ENCODE results near the gene ARHGAP6. TPM values are rescaled to one million over a fixed set of nuclear protein-coding genes. Genes with fewer than 3 reads are reported as not detected.

Gene ARHGAP6
- polyA plus RNA-seq, 3 donors: 0.31 to 1.1 (median 0.40) TPM

DNA sequence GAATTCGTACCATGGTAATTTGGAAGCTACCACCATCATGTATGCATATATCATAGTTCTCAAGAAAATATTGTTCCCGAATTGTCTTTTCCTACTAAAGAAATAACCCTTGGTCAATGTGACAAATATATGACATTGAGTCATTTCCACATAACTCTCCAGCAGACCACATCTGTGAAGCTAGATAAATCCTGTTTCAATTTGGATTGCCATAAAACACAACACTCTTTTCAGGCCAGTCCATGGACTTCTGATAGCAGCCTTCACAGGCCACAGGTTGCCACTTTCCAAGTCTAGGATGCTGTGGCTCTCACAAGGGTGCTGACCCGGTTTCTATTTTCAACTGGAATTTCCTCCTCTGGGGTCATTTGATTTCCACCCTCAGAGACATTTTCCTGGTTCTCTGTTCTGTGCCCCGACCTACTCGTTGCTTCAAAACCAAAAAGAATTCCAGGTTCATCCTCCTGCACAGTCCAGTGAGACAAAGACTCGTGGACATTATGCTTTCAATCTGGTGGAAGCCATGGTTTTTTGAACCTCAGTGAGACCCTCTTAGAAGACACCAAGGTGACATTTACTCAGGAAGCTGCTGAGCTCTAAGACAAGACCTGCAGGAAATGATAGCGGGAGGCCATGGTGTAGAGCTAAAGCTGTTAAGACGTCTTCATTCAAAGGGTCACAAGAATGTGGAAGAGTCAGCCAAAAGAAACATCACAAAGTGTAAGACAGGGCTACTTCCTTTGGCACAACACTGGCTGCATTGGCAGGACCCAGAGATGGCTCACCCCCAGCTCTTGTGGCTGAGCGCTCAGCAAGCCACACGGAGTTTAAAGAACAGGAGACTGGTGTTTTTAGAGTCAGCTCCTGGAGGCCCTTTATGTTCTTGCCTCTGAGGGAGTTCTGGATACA, 252.8 kb downstream of the ARHGAP6 start:
- H3K27ac Mint-ChIP-seq: no peak overlapping the region
- Histone ChIP-seq H3K9ac (ENCODE audit: insufficient read depth, low read length, poor library complexity, severe bottlenecking) (no peak overlapping the region), H2AFZ (ENCODE audit: insufficient read depth, low read depth, low read length, poor library complexity, severe bottlenecking) (no peak overlapping the region), H3K4me3 (replicated peaks in 1 of 3; ENCODE audit: low read depth in 2 of 3, low read length in 3 of 3) (no peak overlapping the region), H4K20me1 (ENCODE audit: insufficient read depth, low read length) (no peaks in the 10 kb centered on the region), H3K9me3 (replicated peaks in 1 of 2; ENCODE audit: control insufficient read depth in 1 of 2, insufficient read depth in 1 of 2, low read length in 2 of 2) (no peaks in the 10 kb centered on the region), H3K79me2 (ENCODE audit: insufficient read depth, low read length) (no peaks in the 10 kb centered on the region), H3K36me3 (replicated peaks in 1 of 2; ENCODE audit: control insufficient read depth in 1 of 2, insufficient read depth in 2 of 2, low read length in 2 of 2) (no peaks in the 10 kb centered on the region), H3K27ac (ENCODE audit: low read depth in 1 of 2, low read length in 2 of 2) (no peak overlapping the region), H3K4me1 (ENCODE audit: control insufficient read depth in 1 of 2, insufficient read depth in 2 of 2, low read length in 2 of 2) (no peaks in the 10 kb centered on the region), H3K27me3 (ENCODE audit: control insufficient read depth in 2 of 2, insufficient read depth in 2 of 2, low read length in 2 of 2) (peaks cover 0 to 2% of the 10 kb centered on the region in 2 donors), H3K4me2 (replicated peaks; ENCODE audit: extremely low read depth, low read length, poor library complexity, severe bottlenecking) (no peak overlapping the region)
- no peak overlapping the region for H3K4me3 Mint-ChIP-seq
- TF ChIP-seq CTCF (IDR thresholded peaks at IDR 0.05): no peak
- intact Hi-C loops (cut with micrococcal nuclease): no loop called here
- WGBS (ENCODE audit: insufficient coverage): no CpG with 5 or more reads among the region's 10 CpGs
- H3K9me3 Mint-ChIP-seq: peaks cover 0 to 4% (median 0%) of the 10 kb centered on the region in 7 donors
- DNase-seq: no peak
- peaks cover 3% of the 10 kb centered on the region for H3K4me1 Mint-ChIP-seq
- H3K27me3 Mint-ChIP-seq (ENCODE audit: low read depth in 3 of 3): peaks cover 0 to 3% (median 2%) of the 10 kb centered on the region in 3 donors
- no peaks in the 10 kb centered on the region for H3K36me3 Mint-ChIP-seq

DNA sequence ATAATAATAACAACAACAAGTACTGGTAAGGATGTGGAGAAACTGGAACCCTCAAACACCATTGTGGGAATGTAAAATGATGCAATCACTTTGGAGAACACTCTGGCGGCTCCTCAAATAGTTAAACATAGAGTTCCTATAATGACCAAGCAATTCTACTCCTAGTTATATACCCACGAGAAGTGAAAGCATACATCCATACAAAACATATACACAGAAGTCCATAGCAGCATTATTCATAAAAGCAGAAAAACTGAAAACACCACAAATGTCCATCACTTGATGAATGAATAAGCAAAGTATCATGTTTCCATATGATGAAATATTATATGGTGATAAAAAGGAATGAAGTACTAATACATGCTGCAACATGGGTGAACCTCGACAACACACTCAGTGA, 255.8 kb downstream of the ARHGAP6 start:
- H3K4me1 Mint-ChIP-seq: no peaks in the 10 kb centered on the region
- H3K4me3 Mint-ChIP-seq: no peak overlapping the region
- intact Hi-C loops (cut with micrococcal nuclease): no loop called here
- Histone ChIP-seq H3K4me2 (replicated peaks; ENCODE audit: extremely low read depth, low read length, poor library complexity, severe bottlenecking) (no peak overlapping the region), H3K27ac (ENCODE audit: low read depth in 1 of 2, low read length in 2 of 2) (no peak overlapping the region), H3K79me2 (ENCODE audit: insufficient read depth, low read length) (no peaks in the 10 kb centered on the region), H3K9me3 (replicated peaks in 1 of 2; ENCODE audit: control insufficient read depth in 1 of 2, insufficient read depth in 1 of 2, low read length in 2 of 2) (no peaks in the 10 kb centered on the region), H3K4me1 (ENCODE audit: control insufficient read depth in 1 of 2, insufficient read depth in 2 of 2, low read length in 2 of 2) (no peaks in the 10 kb centered on the region), H3K36me3 (replicated peaks in 1 of 2; ENCODE audit: control insufficient read depth in 1 of 2, insufficient read depth in 2 of 2, low read length in 2 of 2) (no peaks in the 10 kb centered on the region), H3K4me3 (replicated peaks in 1 of 3; ENCODE audit: low read depth in 2 of 3, low read length in 3 of 3) (no peak overlapping the region), H3K27me3 (ENCODE audit: control insufficient read depth in 2 of 2, insufficient read depth in 2 of 2, low read length in 2 of 2) (peaks cover 0 to 2% of the 10 kb centered on the region in 2 donors), H3K9ac (ENCODE audit: insufficient read depth, low read length, poor library complexity, severe bottlenecking) (no peak overlapping the region), H4K20me1 (ENCODE audit: insufficient read depth, low read length) (no peaks in the 10 kb centered on the region), H2AFZ (ENCODE audit: insufficient read depth, low read depth, low read length, poor library complexity, severe bottlenecking) (no peak overlapping the region)
- H3K27ac Mint-ChIP-seq: no peak overlapping the region
- H3K36me3 Mint-ChIP-seq: no peaks in the 10 kb centered on the region
- no CpG with 5 or more reads among the region's 3 CpGs for WGBS (ENCODE audit: insufficient coverage)
- peaks cover 0 to 4% (median 0%) of the 10 kb centered on the region in 7 donors for H3K9me3 Mint-ChIP-seq
- TF ChIP-seq CTCF (IDR thresholded peaks at IDR 0.05): no peak
- DNase-seq: no peak
- H3K27me3 Mint-ChIP-seq (ENCODE audit: low read depth in 3 of 3): peaks cover 0 to 1% (median 0%) of the 10 kb centered on the region in 3 donors
